Spleen (tissue), 11 donors: ENCODE measurements around the gene RNF212. TPM values are rescaled to one million over a fixed set of nuclear protein-coding genes. Genes with fewer than 3 reads are reported as not detected.

Experiments used
- DNase-seq: peaks from one replicate; pipeline ENCODE4 v3.0.0-alpha.2; 2020
- H3K27ac ChIP-seq, 8 donors: fragments of 200-600 bp; sonication (generic) in 7 of 8; 1 replicate in 4 of 8; 2 replicates in 4 of 8; pipeline versions ENCODE4 v1.5.0 to v1.8.0; 2016 to 2021; ENCODE audit warnings: inconsistent platforms in 4 of 8, mild to moderate bottlenecking in 4 of 8, moderate library complexity in 1 of 8
- H3K27me3 ChIP-seq, 7 donors: fragments of 200-600 bp; sonication (generic) in 6 of 7; replicated peaks in 1 of 7; 1 replicate in 4 of 7; 2 replicates in 3 of 7; pipeline versions ENCODE4 v1.5.0 to v1.8.0; 2016 to 2021; ENCODE audit warnings: inconsistent platforms in 3 of 7, mild to moderate bottlenecking in 1 of 7
- H3K36me3 ChIP-seq, 6 donors: fragments of 200-600 bp; sonication (generic) in 5 of 6; 1 replicate in 4 of 6; 2 replicates in 2 of 6; pipeline versions ENCODE4 v1.5.0 to v1.8.0; 2016 to 2021; ENCODE audit warnings: inconsistent platforms in 2 of 6
- H3K4me1 ChIP-seq, 6 donors: fragments of 200-600 bp; sonication (generic) in 5 of 6; 1 replicate in 3 of 6; 2 replicates in 3 of 6; pipeline versions ENCODE4 v1.5.0 to v1.8.0; 2016 to 2021; ENCODE audit warnings: inconsistent platforms in 3 of 6
- H3K4me3 ChIP-seq, 8 donors: fragments of 200-600 bp; sonication (generic) in 7 of 8; 1 replicate in 4 of 8; 2 replicates in 4 of 8; pipeline versions ENCODE4 v1.5.0 to v1.8.0; 2016 to 2021; ENCODE audit warnings: inconsistent platforms in 4 of 8, mild to moderate bottlenecking in 4 of 8, moderate library complexity in 2 of 8
- H3K9me3 ChIP-seq, 8 donors: fragments of 200-600 bp; sonication (generic) in 7 of 8; 1 replicate in 4 of 8; 2 replicates in 4 of 8; pipeline versions ENCODE4 v1.5.0 to v1.8.0; 2016 to 2021; ENCODE audit warnings: inconsistent platforms in 4 of 8
- CTCF ChIP-seq, 11 experiments: fragments of 200-600 bp in 7 of 11; fragments of 450-650 bp in 4 of 11; sonication (generic) in 4 of 11; IDR thresholded peaks in 8 of 11; conservative IDR thresholded peaks in 3 of 11; 1 replicate in 7 of 11; 2 replicates in 4 of 11; pipeline versions ENCODE4 v1.4.0 to v1.8.0; 2016 to 2021; ENCODE audit warnings: antibody characterized with exemption in 11 of 11, inconsistent platforms in 4 of 11, mild to moderate bottlenecking in 1 of 11
- POLR2A ChIP-seq, 3 donors: fragments of 450-650 bp; IDR thresholded peaks; one replicate each; pipeline ENCODE4 v1.5.1; 2017; ENCODE audit warnings: antibody characterized with exemption in 3 of 3, mild to moderate bottlenecking in 1 of 3
- POLR2AphosphoS5 ChIP-seq, 3 donors: sonication (generic); formaldehyde crosslinking; IDR thresholded peaks; one replicate each; pipeline ENCODE4 v1.5.1; 2017; ENCODE audit warnings: antibody characterized with exemption in 3 of 3
- WGBS, 5 donors: extraction: QIAGEN DNeasy Blood & Tissue Kit in 3 of 5; methylation state at CpG; one replicate each; pipeline versions ENCODE4 v1.1.5 to v1.1.7; 2013 to 2018; 5-methylcytosine and 5-hydroxymethylcytosine counted together
- intact Hi-C: fragments of 100-400 bp; cut with DNase I; formaldehyde crosslinking; loops from one replicate; pipeline ENCODE4 v1.15.0; 2023; ENCODE audit warnings: low total_unique reads
- polyA plus RNA-seq, 3 donors: library from polyadenylated mRNA; stranded (reverse); fragments of 200-250 nt; gene quantifications; one replicate each; pipeline ENCODE4 v1.2.1, GENCODE V29; 2013
- total RNA-seq, 7 donors: library from RNA; depleted of rRNA in 3 of 7; stranded (reverse); fragments of >200 nt in 3 of 7; fragmentation: NEBNext Ultra II Directional in 4 of 7; extraction: Animal tissue kit (Norgen Biotek cat#: 25700) in 4 of 7; gene quantifications; one replicate each; pipeline versions ENCODE4 v1.1.0 to v1.2.1, GENCODE V29; 2016 to 2021
- donor health status: healthy with polysubstance abuse.
- donor health status: DM: no; HTN: no; CAD: no; lungs with moderate emphysema.
- donor health status: DM: no; HTN: no; CAD: no.
- donor health status: Bipolar disorder and iron deficiency.
- donor health status: healthy.
- donor health status: DM: no; HTN: no; CAD: no.
- donor health status: DM: yes; HTN: yes; CAD: no.

The RNF212 gene
- total and polyA plus RNA-seq, 10 donors = 0.46 to 5.6 (median 2.2) TPM

- WGBS, 5 donors = 70 to 83% (median 77%) methylated on average over 7 of the region's 7 CpGs
- DNase-seq = no peak
- Histone ChIP-seq H3K27ac (no peak overlapping the region), H3K36me3 (no peaks in the 10 kb centered on the region), H3K4me1 (peaks cover 0 to 24% (median 7%) of the 10 kb centered on the region in 6 donors), H3K9me3 (no peaks in the 10 kb centered on the region), H3K27me3 (peaks cover 0 to 64% (median 28%) of the 10 kb centered on the region in 7 donors), H3K4me3 (no peak overlapping the region)
- intact Hi-C loops = no loop called here
- TF ChIP-seq POLR2AphosphoS5 (IDR thresholded peaks at IDR 0.05) (no peak), CTCF (IDR thresholded peaks at IDR 0.05 in 8 of 11, conservative IDR thresholded peaks at IDR 0.05 in 3 of 11) (no peak), POLR2A (IDR thresholded peaks at IDR 0.05) (no peak)
These were observed 70.2 kb downstream of the RNF212 start for GRCh38 chr4:1043162-1043561.

- H3K27ac ChIP-seq = no peak overlapping the region
- intact Hi-C loops = no loop called here
- H3K4me3 ChIP-seq = no peak overlapping the region
- no peak for TF ChIP-seq POLR2A (IDR thresholded peaks at IDR 0.05)
- TF ChIP-seq CTCF (IDR thresholded peaks at IDR 0.05 in 8 of 11, conservative IDR thresholded peaks at IDR 0.05 in 3 of 11) = no peak
- no peak for TF ChIP-seq POLR2AphosphoS5 (IDR thresholded peaks at IDR 0.05)
- peaks cover 0 to 58% (median 28%) of the 10 kb centered on the region in 7 donors for H3K27me3 ChIP-seq
- no peak for DNase-seq
- 90 to 95% (median 94%) methylated on average over 16 to 17 of the region's 17 CpGs for WGBS, 5 donors
- H3K4me1 ChIP-seq = peaks cover 0 to 20% (median 7%) of the 10 kb centered on the region in 6 donors
- no peaks in the 10 kb centered on the region for H3K9me3 ChIP-seq
- H3K36me3 ChIP-seq = no peaks in the 10 kb centered on the region
These were observed 70.9 kb downstream of the RNF212 start for GRCh38 chr4:1042352-1043055.

GRCh38 chr4:1041936-1042330, 71.4 kb downstream of the RNF212 start:
- Histone ChIP-seq H3K4me3 (no peak overlapping the region), H3K27ac (no peak overlapping the region), H3K36me3 (no peaks in the 10 kb centered on the region), H3K4me1 (peaks cover 0 to 16% (median 3%) of the 10 kb centered on the region in 6 donors), H3K27me3 (peaks cover 0 to 52% (median 22%) of the 10 kb centered on the region in 7 donors), H3K9me3 (no peaks in the 10 kb centered on the region)
- TF ChIP-seq POLR2A (IDR thresholded peaks at IDR 0.05) (no peak), POLR2AphosphoS5 (IDR thresholded peaks at IDR 0.05) (no peak), CTCF (IDR thresholded peaks at IDR 0.05 in 8 of 11, conservative IDR thresholded peaks at IDR 0.05 in 3 of 11) (no peak)
- intact Hi-C loops = no loop called here
- 65 to 76% (median 74%) methylated on average over 7 to 8 of the region's 8 CpGs for WGBS, 5 donors
- DNase-seq = no peak

GRCh38 chr4:1041147-1041935, 72.0 kb downstream of the RNF212 start:
- Histone ChIP-seq H3K9me3 (no peaks in the 10 kb centered on the region), H3K4me3 (no peak overlapping the region), H3K36me3 (no peaks in the 10 kb centered on the region), H3K27ac (no peak overlapping the region), H3K4me1 (peaks cover 0 to 13% (median 1%) of the 10 kb centered on the region in 6 donors), H3K27me3 (peaks cover 0 to 52% (median 20%) of the 10 kb centered on the region in 7 donors)
- TF ChIP-seq POLR2A (IDR thresholded peaks at IDR 0.05) (no peak), CTCF (IDR thresholded peaks at IDR 0.05 in 8 of 11, conservative IDR thresholded peaks at IDR 0.05 in 3 of 11) (no peak), POLR2AphosphoS5 (IDR thresholded peaks at IDR 0.05) (no peak)
- intact Hi-C loops = no loop called here
- 44 to 64% (median 57%) methylated on average over 21 to 36 of the region's 36 CpGs for WGBS, 5 donors
- DNase-seq = no peak
